Nephron progenitor cell (in vitro differentiated cells): ENCODE measurements around the gene USP10.

Experiments
- DNase-seq: peaks from one replicate; pipeline ENCODE4 v3.0.0; 2021
- H3K27ac Mint-ChIP-seq: 2 replicates; pipeline ENCODE4 v1.8.0; 2021; ENCODE audit warnings: mild to moderate bottlenecking, moderate library complexity, mixed read lengths
- H3K27me3 Mint-ChIP-seq: 2 replicates; pipeline ENCODE4 v1.8.0; 2021; ENCODE audit warnings: mild to moderate bottlenecking, low read depth, mixed read lengths; ENCODE audit not compliant: poor library complexity
- H3K36me3 Mint-ChIP-seq: 2 replicates; pipeline ENCODE4 v1.8.0; 2021; ENCODE audit warnings: low read depth, mixed read lengths
- H3K4me1 Mint-ChIP-seq: 2 replicates; pipeline ENCODE4 v1.8.0; 2021; ENCODE audit warnings: mixed read lengths
- H3K4me3 Mint-ChIP-seq: 2 replicates; pipeline ENCODE4 v1.8.0; 2021; ENCODE audit warnings: mild to moderate bottlenecking, moderate library complexity, mixed read lengths
- H3K9me3 Mint-ChIP-seq: 2 replicates; pipeline ENCODE4 v1.8.0; 2021; ENCODE audit warnings: mild to moderate bottlenecking, moderate library complexity, mixed read lengths
- CTCF ChIP-seq: fragments of 200-600 bp; sonication (generic); IDR thresholded peaks from 2 replicates; pipeline ENCODE4 v1.5.0; 2021; ENCODE audit warnings: antibody characterized with exemption

Gene USP10

GRCh38 chr16:84656649-84657048 lies 43.2 kb upstream of the USP10 start:
- no peaks in the 10 kb centered on the region for H3K9me3 Mint-ChIP-seq
- no peak for TF ChIP-seq CTCF
- peaks cover 29% of the 10 kb centered on the region for H3K36me3 Mint-ChIP-seq
- H3K4me1 Mint-ChIP-seq, result peaks cover 14% of the 10 kb centered on the region
- H3K27ac Mint-ChIP-seq, result no peak overlapping the region
- peaks cover 6% of the 10 kb centered on the region for H3K27me3 Mint-ChIP-seq
- H3K4me3 Mint-ChIP-seq, result no peak overlapping the region
- no peak for DNase-seq

DNA sequence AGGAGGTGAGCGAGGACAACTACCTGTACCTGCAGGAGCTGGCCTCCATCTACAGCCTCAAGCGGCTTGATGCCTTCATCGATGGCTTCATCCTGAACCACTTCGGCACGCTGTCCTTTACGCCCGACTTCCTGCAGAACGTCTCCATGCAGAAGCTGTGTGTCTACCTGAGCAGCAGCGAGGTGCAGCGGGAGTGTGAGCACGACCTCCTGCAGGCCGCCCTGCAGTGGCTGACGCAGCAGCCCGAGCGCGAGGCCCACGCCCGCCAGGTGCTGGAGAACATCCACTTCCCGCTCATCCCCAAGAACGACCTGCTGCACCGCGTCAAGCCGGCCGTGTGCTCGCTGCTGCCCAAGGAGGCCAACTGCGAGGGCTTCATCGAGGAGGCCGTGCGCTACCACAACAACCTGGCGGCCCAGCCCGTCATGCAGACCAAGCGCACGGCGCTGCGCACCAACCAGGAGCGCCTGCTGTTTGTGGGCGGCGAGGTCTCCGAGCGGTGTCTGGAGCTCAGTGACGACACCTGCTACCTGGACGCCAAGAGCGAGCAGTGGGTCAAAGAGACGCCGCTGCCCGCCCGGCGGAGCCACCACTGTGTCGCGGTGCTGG lies 42.5 kb upstream of the USP10 start:
- Mint-ChIP-seq H3K4me3 (no peak overlapping the region), H3K27ac (no peak overlapping the region), H3K4me1 (peaks cover 17% of the 10 kb centered on the region), H3K36me3 (peaks cover 29% of the 10 kb centered on the region), H3K27me3 (peaks cover 4% of the 10 kb centered on the region), H3K9me3 (no peaks in the 10 kb centered on the region)
- no peak for DNase-seq
- TF ChIP-seq CTCF, result no peak

DNA sequence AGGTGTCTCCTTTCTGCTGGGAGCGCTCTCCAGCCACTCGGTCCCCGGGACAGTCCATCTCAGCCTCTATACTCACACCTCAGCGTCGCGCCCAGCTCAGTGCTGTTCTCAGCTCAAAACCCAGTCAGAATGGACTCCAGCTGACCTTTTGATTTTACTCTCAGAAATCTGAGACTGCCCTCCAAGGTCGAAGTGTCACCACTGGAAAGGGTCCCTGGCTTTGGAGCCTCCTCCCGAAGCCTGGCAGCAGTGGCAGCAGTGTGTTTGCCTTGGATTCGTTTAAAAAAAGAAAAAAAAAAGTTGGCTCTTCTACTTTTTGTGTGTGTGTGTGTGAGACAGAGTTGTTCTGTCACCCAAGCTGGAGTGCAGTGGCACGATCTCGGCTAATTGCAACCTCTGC lies 41.1 kb upstream of the USP10 start:
- Mint-ChIP-seq H3K27ac (peak overlapping the region; percentile 45), H3K4me1 (peaks cover 31% of the 10 kb centered on the region), H3K36me3 (peaks cover 37% of the 10 kb centered on the region)

GRCh38 chr16:84659656-84660300 lies 40.0 kb upstream of the USP10 start:
- no peaks in the 10 kb centered on the region for H3K9me3 Mint-ChIP-seq
- no peak overlapping the region for H3K27ac Mint-ChIP-seq
- no peak for TF ChIP-seq CTCF
- H3K27me3 Mint-ChIP-seq, result peaks cover 3% of the 10 kb centered on the region
- DNase-seq, result no peak
- H3K4me1 Mint-ChIP-seq, result peaks cover 39% of the 10 kb centered on the region
- no peak overlapping the region for H3K4me3 Mint-ChIP-seq
- peaks cover 37% of the 10 kb centered on the region for H3K36me3 Mint-ChIP-seq

More for the DNA sequence above, 41.1 kb upstream of the USP10 start:
- no peak overlapping the region for H3K4me3 Mint-ChIP-seq
- no peaks in the 10 kb centered on the region for H3K9me3 Mint-ChIP-seq
- DNase-seq, result no peak
- peaks cover 2% of the 10 kb centered on the region for H3K27me3 Mint-ChIP-seq
- TF ChIP-seq CTCF, result no peak

DNA sequence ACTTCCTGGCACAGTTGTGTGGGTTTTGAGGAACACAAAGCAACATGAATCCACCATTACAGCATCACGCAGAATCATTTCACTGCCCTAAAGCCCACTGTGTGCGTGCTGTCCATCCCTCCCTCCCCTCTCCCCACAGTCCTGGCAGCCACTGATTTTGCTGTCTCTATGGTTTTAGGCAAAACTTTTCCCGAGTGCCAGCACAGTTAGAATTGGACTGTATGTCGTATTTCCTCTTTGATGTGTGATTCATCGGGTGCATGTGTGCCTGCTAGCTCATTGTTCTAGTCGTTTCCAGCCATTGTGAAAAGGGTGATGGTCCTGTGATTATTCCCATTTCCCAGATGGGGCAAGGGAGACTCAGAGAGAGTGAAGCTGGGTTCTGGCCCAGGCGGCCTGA lies 38.8 kb upstream of the USP10 start:
- no peak for TF ChIP-seq CTCF
- Mint-ChIP-seq H3K9me3 (no peaks in the 10 kb centered on the region), H3K4me3 (no peak overlapping the region), H3K27me3 (peaks cover 3% of the 10 kb centered on the region), H3K4me1 (peaks cover 39% of the 10 kb centered on the region), H3K27ac (no peak overlapping the region), H3K36me3 (peaks cover 37% of the 10 kb centered on the region)
- no peak for DNase-seq
